Measurements from ENCODE around the gene ABCA7. TPM values are rescaled to one million over a fixed set of nuclear protein-coding genes. Genes with fewer than 3 reads are reported as not detected.
A peak's percentile ranks its signal among the peaks of the same experiment; 100 is the strongest.

The ABCA7 gene
- total RNA-seq, 1 donor from 2014 or later = 11.8 TPM

GRCh38 chr19:1084024-1084868 is 44.3 kb downstream of the ABCA7 start:
- DNase-seq (ENCODE audit: extremely low read depth, low read depth, low spot score) = no peak

GRCh38 chr19:1085053-1085658 is 45.2 kb downstream of the ABCA7 start:
- no peak for DNase-seq (ENCODE audit: extremely low read depth, low read depth, low spot score)

GRCh38 chr19:1085676-1086442 is 46.0 kb downstream of the ABCA7 start:
- DNase-seq (ENCODE audit: extremely low read depth, low read depth, low spot score) = no peak

- DNase-seq (ENCODE audit: extremely low read depth, low read depth, low spot score) = no peak
These were observed 46.7 kb downstream of the ABCA7 start for GRCh38 chr19:1086613-1087012.

GRCh38 chr19:1087813-1088415 is 48.0 kb downstream of the ABCA7 start:
- no peak for DNase-seq (ENCODE audit: extremely low read depth, low read depth, low spot score)

- DNase-seq (ENCODE audit: extremely low read depth, low read depth, low spot score) = no peak
These were observed 48.6 kb downstream of the ABCA7 start for GRCh38 chr19:1088416-1089010.

GRCh38 chr19:1089126-1089771 is 49.3 kb downstream of the ABCA7 start:
- no peak for DNase-seq (ENCODE audit: extremely low read depth, low read depth, low spot score)

GRCh38 chr19:1089891-1090290 is 50.0 kb downstream of the ABCA7 start:
- DNase-seq (ENCODE audit: extremely low read depth, low read depth, low spot score) = no peak

GRCh38 chr19:1090731-1091543 is 51.0 kb downstream of the ABCA7 start:
- no peak for DNase-seq (ENCODE audit: extremely low read depth, low read depth, low spot score)

- DNase-seq (ENCODE audit: extremely low read depth, low read depth, low spot score) = no peak
These were observed 51.8 kb downstream of the ABCA7 start for GRCh38 chr19:1091544-1092175.

- no peak for DNase-seq (ENCODE audit: extremely low read depth, low read depth, low spot score)
These were observed 53.4 kb downstream of the ABCA7 start for GRCh38 chr19:1093330-1093729.

- DNase-seq (ENCODE audit: extremely low read depth, low read depth, low spot score) = no peak
These were observed 54.1 kb downstream of the ABCA7 start for GRCh38 chr19:1093811-1094553.

GRCh38 chr19:1094655-1094977 is 54.7 kb downstream of the ABCA7 start:
- DNase-seq (ENCODE audit: extremely low read depth, low read depth, low spot score) = no peak

GRCh38 chr19:1094978-1095701 is 55.2 kb downstream of the ABCA7 start, which contains the start of gene POLR2E:
Gene POLR2E (minus strand): TSS chr19:1095375. CDS start chr19:1095315, 60 bp downstream.
- DNase-seq (ENCODE audit: extremely low read depth, low read depth, low spot score) = peak; percentile 87

- DNase-seq (ENCODE audit: extremely low read depth, low read depth, low spot score) = no peak
These were observed 57.9 kb downstream of the ABCA7 start for GRCh38 chr19:1097810-1098176.

- no peak for DNase-seq (ENCODE audit: extremely low read depth, low read depth, low spot score)
These were observed 58.5 kb downstream of the ABCA7 start for GRCh38 chr19:1098177-1099051.

- no peak for DNase-seq (ENCODE audit: extremely low read depth, low read depth, low spot score)
These were observed 61.4 kb downstream of the ABCA7 start for GRCh38 chr19:1101337-1101698.

Data from glomerular endothelial cell (primary cell).